Measurements from ENCODE around the gene HOXB4. TPM values are rescaled to one million over a fixed set of nuclear protein-coding genes. Genes with fewer than 3 reads are reported as not detected.

HOXB4 gene
- total and polyA plus RNA-seq, 9 donors, result 0.13 to 3.4 (median 0.87) TPM

- DNase-seq, result no peak
- H3K4me3 ChIP-seq, result no peak overlapping the region
- 22 to 51% (median 24%) methylated on average over 19 of the region's 19 CpGs for WGBS, 3 donors
- no peaks in the 10 kb centered on the region for H3K36me3 ChIP-seq
- no peaks in the 10 kb centered on the region for H3K4me1 ChIP-seq (ENCODE audit: insufficient read depth)
- peaks cover 3% of the 10 kb centered on the region for H3K27me3 ChIP-seq
- intact Hi-C loops (cut with DNase I), result no loop called here
- peaks cover 0 to 4% of the 10 kb centered on the region in 2 donors for H3K9me3 ChIP-seq
- TF ChIP-seq POLR2A (IDR thresholded peaks at IDR 0.05) (no peak), EP300 (IDR thresholded peaks at IDR 0.05) (no peak)
- TF ChIP-seq, protein P1, sequence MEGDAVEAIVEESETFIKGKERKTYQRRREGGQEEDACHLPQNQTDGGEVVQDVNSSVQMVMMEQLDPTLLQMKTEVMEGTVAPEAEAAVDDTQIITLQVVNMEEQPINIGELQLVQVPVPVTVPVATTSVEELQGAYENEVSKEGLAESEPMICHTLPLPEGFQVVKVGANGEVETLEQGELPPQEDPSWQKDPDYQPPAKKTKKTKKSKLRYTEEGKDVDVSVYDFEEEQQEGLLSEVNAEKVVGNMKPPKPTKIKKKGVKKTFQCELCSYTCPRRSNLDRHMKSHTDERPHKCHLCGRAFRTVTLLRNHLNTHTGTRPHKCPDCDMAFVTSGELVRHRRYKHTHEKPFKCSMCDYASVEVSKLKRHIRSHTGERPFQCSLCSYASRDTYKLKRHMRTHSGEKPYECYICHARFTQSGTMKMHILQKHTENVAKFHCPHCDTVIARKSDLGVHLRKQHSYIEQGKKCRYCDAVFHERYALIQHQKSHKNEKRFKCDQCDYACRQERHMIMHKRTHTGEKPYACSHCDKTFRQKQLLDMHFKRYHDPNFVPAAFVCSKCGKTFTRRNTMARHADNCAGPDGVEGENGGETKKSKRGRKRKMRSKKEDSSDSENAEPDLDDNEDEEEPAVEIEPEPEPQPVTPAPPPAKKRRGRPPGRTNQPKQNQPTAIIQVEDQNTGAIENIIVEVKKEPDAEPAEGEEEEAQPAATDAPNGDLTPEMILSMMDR (IDR thresholded peaks at IDR 0.05), result no peak
- no peak overlapping the region for H3K27ac ChIP-seq
Measured at GRCh38 chr17:48551214-48551555, 27.0 kb downstream of the HOXB4 start.

DNA sequence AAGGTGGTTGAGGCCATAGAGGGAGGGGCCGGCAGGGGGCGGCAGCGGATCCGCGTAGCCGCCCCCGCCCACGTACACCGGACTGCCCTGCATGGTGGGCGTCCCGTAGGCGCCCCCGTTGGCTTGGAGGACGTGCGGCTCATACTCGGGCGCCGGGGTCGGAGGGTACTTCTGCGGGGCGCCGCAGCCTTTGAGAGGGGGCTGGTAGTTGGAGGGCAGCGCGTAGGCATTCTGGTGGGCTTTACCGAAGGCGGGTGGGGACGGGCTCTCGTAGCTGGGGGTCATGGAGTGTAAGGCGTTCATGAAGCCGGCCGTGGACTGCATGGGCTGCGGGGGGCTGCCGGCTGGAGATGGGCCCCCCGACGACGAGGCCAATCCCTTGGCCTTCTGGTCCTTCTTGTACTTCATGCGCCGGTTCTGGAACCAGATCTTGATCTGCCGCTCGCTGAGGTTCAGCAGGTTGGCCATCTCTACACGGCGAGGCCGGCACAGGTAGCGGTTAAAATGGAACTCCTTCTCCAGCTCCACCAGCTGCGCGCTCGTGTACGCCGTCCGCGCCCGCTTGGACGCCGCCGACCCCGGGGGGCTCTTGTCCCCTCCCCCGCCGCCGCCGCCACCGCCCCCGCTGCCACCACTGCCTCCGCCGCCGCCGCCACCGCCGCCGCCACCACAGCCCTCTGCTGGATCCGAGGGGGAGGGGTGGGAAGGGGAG, 27.5 kb downstream of the HOXB4 start:
- H3K36me3 ChIP-seq, result no peaks in the 10 kb centered on the region
- no peak overlapping the region for H3K27ac ChIP-seq
- H3K4me3 ChIP-seq, result no peak overlapping the region
- TF ChIP-seq EP300 (IDR thresholded peaks at IDR 0.05) (no peak), POLR2A (IDR thresholded peaks at IDR 0.05) (no peak)
- TF ChIP-seq, protein P1 (IDR thresholded peaks at IDR 0.05), result no peak
- DNase-seq, result no peak
- H3K27me3 ChIP-seq, result peaks cover 3% of the 10 kb centered on the region
- H3K4me1 ChIP-seq (ENCODE audit: insufficient read depth), result no peaks in the 10 kb centered on the region
- H3K9me3 ChIP-seq, result peaks cover 0 to 4% of the 10 kb centered on the region in 2 donors
- 6 to 36% (median 11%) methylated on average over 66 to 70 of the region's 70 CpGs for WGBS, 3 donors
- intact Hi-C loops (cut with DNase I), result no loop called here

DNA sequence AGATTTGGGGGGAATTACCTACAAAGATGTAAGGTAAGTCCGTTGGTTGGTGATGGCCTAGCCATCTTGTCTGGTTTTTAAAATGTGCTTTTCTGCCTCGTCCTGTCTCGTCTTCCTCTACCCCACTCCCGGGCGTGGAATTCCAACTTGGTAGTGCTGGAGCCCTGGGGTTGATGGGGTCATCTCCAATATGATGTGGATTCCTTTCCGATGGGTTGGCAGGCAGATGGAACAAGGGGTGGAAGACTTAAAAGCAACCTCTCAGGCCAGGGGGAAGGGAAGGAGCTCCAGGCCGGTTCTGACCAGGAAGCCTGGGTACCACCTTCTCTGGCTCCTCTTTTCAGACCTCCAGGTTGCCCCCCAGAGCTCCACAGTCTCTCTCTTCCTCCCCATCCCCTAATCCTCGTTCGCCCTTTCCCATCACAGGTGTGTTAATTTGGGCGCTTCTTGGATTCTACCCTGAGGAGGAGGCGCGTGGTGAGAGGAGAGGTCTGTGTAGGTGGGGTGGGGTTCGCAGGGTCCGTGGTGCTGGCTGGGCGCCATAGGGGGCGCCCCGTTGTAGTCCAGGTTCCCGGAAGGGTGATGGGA, 28.1 kb downstream of the HOXB4 start:
- TF ChIP-seq, protein P1 (IDR thresholded peaks at IDR 0.05), result no peak
- no peak for TF ChIP-seq EP300 (IDR thresholded peaks at IDR 0.05)
- no peak for TF ChIP-seq POLR2A (IDR thresholded peaks at IDR 0.05)
- Histone ChIP-seq H3K9me3 (peaks cover 0 to 4% of the 10 kb centered on the region in 2 donors), H3K27me3 (peaks cover 3% of the 10 kb centered on the region), H3K4me3 (no peak overlapping the region), H3K4me1 (ENCODE audit: insufficient read depth) (no peaks in the 10 kb centered on the region), H3K27ac (no peak overlapping the region), H3K36me3 (no peaks in the 10 kb centered on the region)
- intact Hi-C loops (cut with DNase I), result loop anchor here in 1 of 4 donors (5.0 kb wide), 1 partner anchor 1602 kb away; the partner anchor contains the start of gene PPP1R9B
- no peak for DNase-seq
- WGBS, 3 donors, result 51 to 65% (median 52%) methylated on average over 18 of the region's 18 CpGs

- Histone ChIP-seq H3K36me3 (no peaks in the 10 kb centered on the region), H3K9me3 (peaks cover 0 to 4% of the 10 kb centered on the region in 2 donors), H3K27ac (no peak overlapping the region), H3K4me1 (ENCODE audit: insufficient read depth) (no peaks in the 10 kb centered on the region), H3K4me3 (no peak overlapping the region), H3K27me3 (no peaks in the 10 kb centered on the region)
- intact Hi-C loops (cut with DNase I), result loop anchor here in 1 of 4 donors (5.0 kb wide), 1 partner anchor 1603 kb away; the partner anchor contains the start of gene PPP1R9B
- WGBS, 3 donors, result 71 to 74% (median 72%) methylated on average over 3 of the region's 3 CpGs
- no peak for DNase-seq
- TF ChIP-seq POLR2A (IDR thresholded peaks at IDR 0.05) (no peak), EP300 (IDR thresholded peaks at IDR 0.05) (no peak)
- TF ChIP-seq, protein P1 (IDR thresholded peaks at IDR 0.05), result no peak
Measured at GRCh38 chr17:48549281-48549630, 28.9 kb downstream of the HOXB4 start.
